Measurements from ENCODE around the gene ZBED5. TPM values are rescaled to one million over a fixed set of nuclear protein-coding genes. Genes with fewer than 3 reads are reported as not detected.
"Not testable (repeated sequence)": the region's sequence is repeated elsewhere in the genome, so short reads cannot be mapped to it uniquely, and the experiment has no call there.

Gene ZBED5
- 13.6 and 18.7 TPM in 2 replicates for total RNA-seq

GRCh38 chr11:10857709-10858438 lies at the start of gene ZBED5:
Gene ZBED5 (minus strand): TSS chr11:10858053. CDS start chr11:10854945, 3,108 bp downstream.
- DNase-seq = peak; percentile 99

GRCh38 chr11:10906521-10906920 lies 48.7 kb upstream of the ZBED5 start:
- DNase-seq = peak; percentile 58

- no peak for DNase-seq
Observed at GRCh38 chr11:10902301-10903063, 44.6 kb upstream of the ZBED5 start.

DNA sequence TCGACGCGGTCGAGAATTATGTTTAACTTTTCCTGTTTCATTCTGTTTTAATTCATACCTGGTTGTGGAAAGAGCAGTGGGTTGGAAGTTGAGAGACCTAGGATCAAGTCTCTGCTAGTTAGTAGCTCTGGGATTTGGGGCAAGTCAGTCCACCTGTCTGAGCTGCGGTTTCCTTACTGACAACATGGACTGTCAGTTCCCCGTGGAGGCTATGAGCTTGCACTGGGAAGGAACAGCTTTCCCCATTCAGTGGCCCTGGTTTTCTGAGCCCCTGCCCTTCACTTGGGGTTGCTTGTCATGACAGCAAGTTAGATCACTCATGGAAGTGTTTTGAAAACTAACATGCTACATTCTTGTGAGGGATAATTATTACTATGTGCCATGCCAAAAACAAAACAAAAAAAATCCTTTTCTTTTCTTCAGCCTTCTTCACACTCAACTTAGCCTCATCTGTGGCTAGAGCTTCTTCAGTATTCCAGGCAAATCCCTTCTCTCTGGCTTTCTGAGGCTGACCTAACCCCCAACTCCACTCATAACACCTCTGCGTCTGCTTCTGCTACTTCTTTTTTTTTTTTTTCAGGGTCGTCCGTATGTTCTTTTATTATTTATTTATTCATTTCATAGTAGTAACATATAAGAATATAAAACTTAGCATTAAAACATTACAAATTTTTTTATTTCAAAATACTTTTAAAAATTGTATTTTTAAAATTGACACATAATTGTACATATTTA lies 43.0 kb upstream of the ZBED5 start:
- DNase-seq = peak; percentile 24

- no peak for DNase-seq
Observed at GRCh38 chr11:10899121-10899830, 41.4 kb upstream of the ZBED5 start.

GRCh38 chr11:10898763-10899025 lies 40.8 kb upstream of the ZBED5 start:
- no peak for DNase-seq

DNA sequence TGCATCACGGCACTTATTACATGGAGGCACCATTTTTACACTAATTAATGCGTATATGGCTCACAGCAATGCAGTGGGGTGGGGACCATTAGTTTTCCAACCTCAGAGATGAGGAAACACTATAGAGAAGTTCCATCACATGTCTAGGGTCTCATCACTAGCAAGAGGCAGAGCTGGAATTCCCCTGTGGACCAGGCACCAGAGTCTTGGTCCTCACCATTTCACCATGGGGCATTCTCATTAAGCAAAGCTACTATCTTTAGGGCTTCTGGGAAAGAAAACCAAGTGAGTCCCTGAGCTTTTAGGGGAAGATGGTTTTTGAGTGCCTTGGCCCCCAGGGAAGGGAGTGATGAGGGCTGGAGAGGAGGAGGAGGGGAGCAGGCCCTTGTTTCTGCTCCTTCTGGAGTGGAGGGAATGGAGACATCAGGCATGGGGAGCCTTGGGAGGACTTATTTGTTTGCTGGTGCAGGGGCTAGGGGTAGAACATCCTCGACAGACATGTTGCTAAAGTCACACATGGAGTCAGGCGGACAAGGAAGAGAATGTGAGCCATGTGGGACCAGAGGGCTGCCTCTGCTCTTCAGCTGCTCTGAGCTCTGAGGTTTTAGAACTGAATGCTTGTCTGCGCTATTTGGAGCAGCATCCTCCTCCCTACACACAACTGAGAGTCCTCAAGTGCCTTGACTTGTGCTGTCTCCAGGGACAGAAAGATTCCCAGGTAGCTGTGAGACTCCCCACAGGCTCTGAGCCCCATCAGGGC lies 40.3 kb upstream of the ZBED5 start:
- no peak for DNase-seq

DNA sequence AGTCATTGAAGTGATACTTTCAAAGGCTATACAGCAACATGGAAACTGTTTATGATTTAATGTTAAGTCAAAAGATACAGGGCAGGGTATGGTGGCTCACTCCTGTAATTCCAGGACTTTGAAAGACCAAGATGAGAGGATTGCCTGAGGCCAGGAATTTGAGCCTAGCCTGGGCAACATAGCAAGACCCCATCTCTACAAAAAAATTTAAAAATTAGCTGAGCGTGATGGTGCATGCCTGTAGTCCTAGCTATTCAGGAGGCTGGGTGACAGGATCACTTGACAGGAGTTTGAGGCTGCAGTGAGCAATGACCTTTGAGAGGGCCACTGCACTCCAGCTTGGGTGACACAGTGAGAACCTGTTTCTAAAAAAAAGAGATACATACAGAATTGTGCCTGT lies 39.3 kb upstream of the ZBED5 start:
- no peak for DNase-seq

- DNase-seq = no peak
Observed at GRCh38 chr11:10896493-10896892, 38.6 kb upstream of the ZBED5 start.

DNA sequence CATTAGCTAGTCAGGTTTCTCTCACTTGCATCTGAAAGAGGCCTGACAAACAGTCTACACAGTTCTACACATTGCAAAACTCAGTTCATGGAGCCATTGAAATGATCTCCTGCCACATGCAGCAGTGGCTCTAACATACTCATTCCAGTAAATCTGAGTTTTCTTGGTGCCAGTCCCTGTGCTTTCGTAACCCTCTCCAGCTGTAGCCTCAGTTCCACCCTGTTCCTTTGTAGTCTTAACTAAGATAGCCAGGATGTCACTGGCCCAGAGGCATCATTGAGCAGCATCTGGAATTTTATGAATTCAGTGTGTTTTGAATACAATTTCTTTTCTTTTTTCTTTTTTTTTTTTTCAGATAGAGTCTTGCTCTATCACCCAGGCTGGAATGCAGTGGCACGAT lies 37.4 kb upstream of the ZBED5 start:
- DNase-seq = no peak

DNA sequence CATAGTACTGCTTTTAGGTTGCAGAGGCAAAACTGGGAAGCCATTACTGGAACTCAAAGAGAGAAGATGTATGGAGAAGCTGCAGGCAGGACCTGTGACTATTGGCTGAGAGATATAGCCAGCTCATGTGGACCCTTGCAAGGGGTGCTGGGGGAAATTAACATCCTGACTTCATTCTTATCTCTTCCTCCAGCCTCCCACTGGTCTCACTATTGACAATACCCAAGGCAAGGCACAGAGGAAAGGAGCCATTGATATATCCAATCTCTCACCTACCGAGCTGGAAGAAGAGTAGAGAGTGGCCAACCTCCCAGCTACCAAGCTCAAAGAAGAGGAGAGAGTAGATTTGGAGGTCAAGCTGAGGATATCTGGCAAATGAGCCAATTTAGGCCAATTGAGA lies 36.8 kb upstream of the ZBED5 start:
- no peak for DNase-seq

DNA sequence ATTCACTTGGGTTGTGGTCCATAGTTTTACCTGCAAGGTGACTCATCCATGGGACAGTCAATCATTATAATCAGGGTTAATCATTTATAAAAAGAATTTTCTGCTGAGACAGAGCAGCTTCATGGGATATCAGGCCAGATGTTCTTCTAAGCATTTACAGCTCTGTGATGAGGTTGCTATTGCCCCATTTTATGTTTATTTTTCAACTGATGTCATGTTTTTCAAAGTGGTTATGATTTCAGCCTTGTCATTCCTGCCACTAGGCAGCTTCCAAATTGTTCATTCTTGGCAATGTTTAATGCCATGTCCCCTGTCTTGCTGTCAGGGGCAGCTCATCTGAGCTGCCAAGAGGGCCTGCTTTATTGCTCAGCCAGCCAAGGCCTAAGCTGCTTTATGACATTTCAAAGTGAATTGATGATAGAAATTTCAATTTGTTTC lies 35.9 kb upstream of the ZBED5 start:
- DNase-seq = no peak

DNA sequence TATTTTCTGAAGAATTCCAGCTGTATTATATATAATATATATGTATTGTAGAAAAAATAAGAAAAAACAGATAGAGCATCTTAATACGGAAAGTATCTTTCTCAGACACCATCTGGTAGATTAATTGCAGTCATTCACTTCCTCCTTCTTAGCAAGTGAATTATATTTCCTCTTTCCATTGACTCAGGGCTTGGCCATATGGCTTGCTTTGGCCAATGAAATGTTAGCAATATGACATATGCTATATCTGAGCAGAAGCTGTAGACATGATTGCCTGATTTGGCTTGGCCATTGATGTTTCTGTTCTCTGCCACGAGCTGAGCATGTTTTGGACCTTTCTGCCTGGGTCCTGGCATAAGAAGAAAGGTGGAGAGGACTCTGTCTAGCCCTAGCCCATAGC lies 34.4 kb upstream of the ZBED5 start:
- no peak for DNase-seq

DNA sequence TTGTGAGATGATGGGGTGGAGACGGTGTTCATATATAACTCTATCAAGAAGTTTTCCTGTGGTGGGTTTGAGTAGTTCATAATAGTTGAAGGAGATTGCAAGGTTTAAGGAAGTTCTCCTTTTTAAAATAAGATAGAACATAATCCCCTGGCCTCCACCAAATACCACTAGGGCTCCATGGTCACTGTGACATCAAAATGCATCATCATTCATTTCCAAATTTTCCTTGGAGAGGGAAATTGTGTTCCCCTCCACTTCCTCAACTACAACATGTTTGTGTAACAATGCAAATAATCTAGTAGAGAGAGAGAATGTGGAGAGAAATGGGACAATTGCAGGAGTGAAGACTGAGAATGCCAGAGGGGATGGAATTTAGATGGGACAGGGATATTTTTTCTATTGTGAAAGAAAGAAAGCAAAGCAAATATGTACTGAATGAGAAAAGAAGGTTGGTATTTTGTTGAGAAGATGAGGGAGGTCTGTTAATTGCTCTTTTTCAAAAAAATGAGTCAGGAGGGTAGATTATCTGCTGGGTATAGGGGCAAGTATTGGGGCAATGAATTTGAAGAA lies 33.4 kb upstream of the ZBED5 start:
- DNase-seq = no peak

- not testable (repeated sequence) for DNase-seq
Observed at GRCh38 chr11:10890083-10890482, 32.2 kb upstream of the ZBED5 start.

GRCh38 chr11:10887307-10887706 lies 29.5 kb upstream of the ZBED5 start:
- no peak for DNase-seq

DNA sequence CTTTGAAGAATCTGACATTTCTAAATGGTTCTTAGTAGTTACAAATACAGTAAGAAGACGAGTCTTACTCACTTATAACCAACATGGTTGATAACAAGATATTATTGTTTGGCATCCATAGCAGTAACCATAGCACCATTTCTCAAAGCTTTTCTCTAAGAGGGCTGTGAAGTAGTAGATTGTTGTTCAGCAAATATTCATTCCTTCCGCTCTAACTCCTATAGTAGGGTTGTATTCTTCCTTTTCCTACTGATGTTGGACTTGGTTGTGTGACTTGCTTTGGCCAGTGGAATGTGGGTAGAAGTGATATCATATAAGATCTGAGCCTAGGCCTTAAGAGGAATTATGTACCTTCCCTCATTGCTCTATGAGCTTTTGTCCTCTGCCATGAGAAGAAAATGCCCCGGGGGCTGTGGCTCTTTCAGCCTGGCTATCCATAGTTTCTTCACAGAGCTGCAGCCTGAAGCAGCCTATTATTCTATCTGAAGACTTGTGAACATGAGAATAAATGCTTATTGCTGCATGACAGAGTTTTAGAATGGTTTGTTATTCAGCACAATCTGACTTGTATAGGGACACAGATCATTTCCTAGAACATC lies 28.9 kb upstream of the ZBED5 start:
- no peak for DNase-seq

- no peak for DNase-seq
Observed at GRCh38 chr11:10885703-10886363, 28.0 kb upstream of the ZBED5 start.

DNA sequence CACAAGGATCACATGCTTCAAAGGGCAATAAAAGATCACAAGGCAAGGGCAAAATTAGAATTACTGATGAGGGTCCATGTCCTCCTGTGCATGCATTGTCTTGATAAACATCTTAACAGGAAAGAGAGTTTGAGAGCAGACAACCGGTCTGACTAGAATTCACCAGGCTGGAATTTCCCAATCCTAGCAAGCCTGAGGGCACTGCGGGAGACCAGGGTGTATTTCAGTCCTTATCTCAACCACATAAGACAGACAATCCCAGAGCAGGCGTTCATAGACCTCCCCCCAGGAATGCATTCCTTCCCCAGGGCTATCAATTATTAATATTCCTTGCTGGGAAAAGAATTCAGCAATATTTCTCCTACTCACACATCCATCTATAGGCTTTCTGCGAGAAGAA lies 26.4 kb upstream of the ZBED5 start:
- DNase-seq = not testable (repeated sequence)

DNA sequence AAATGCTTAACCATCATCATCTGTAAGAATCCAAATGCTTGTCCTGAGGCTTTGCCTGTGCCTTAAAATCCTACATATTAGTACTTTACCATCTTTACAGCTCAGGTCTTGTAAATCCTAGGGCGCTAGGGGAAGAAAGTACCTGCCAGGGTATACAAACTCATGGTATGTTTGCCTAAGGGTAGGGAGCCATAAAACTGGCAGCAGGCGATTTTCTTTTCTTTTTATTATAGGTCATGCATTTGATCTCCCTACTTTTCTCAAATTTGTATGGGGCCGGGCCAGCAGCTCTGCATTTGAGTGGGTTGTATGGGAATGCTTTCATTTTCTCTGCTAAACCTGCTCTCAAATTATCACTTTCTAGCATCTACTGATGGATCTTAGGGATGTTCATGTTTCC lies 24.0 kb upstream of the ZBED5 start:
- no peak for DNase-seq
